Retinal pigment epithelial cell (primary cell): ENCODE data around the gene CORIN.
A peak's percentile ranks its signal among the peaks of the same experiment; 100 is the strongest.

ENCODE experiments used
- DNase-seq: peaks from one replicate; pipeline ENCODE4 v3.0.0-alpha.2; 2010; ENCODE audit warnings: low read depth
- H3K4me3 ChIP-seq: 2 replicates; pipeline ENCODE4 v1.5.1; 2011; ENCODE audit warnings: mild to moderate bottlenecking, low read length, control low read depth, moderate library complexity
- CTCF ChIP-seq: conservative IDR thresholded peaks from 2 replicates; pipeline ENCODE4 v1.5.1; 2011; ENCODE audit warnings: low read depth, low read length, control low read depth, inconsistent platforms

The CORIN gene

GRCh38 chr4:47579235-47579634 lies 258.6 kb downstream of the CORIN start:
- no peak overlapping the region for H3K4me3 ChIP-seq
- TF ChIP-seq CTCF: no peak
- DNase-seq: no peak

- no peak for TF ChIP-seq CTCF
- no peak overlapping the region for H3K4me3 ChIP-seq
- DNase-seq: peak; percentile 35
These were observed 259.9 kb downstream of the CORIN start for GRCh38 chr4:47577779-47578553.

GRCh38 chr4:47572981-47573380 lies 264.9 kb downstream of the CORIN start:
- TF ChIP-seq CTCF: no peak
- H3K4me3 ChIP-seq: no peak overlapping the region
- no peak for DNase-seq

GRCh38 chr4:47570816-47571215 lies 267.1 kb downstream of the CORIN start:
- no peak for DNase-seq
- no peak overlapping the region for H3K4me3 ChIP-seq
- no peak for TF ChIP-seq CTCF

- no peak for TF ChIP-seq CTCF
- no peak for DNase-seq
These were observed 270.4 kb downstream of the CORIN start for GRCh38 chr4:47567511-47567910.

GRCh38 chr4:47566969-47567368 lies 270.9 kb downstream of the CORIN start:
- TF ChIP-seq CTCF: no peak
- no peak for DNase-seq
- no peak overlapping the region for H3K4me3 ChIP-seq

More at GRCh38 chr4:47567511-47567910, 270.4 kb downstream of the CORIN start:
- H3K4me3 ChIP-seq: no peak overlapping the region

- no peak for TF ChIP-seq CTCF
- H3K4me3 ChIP-seq: no peak overlapping the region
These were observed 271.3 kb downstream of the CORIN start for GRCh38 chr4:47566566-47566965.

More at GRCh38 chr4:47566566-47566965, 271.3 kb downstream of the CORIN start:
- DNase-seq: no peak
